GM23338 (cell line): ENCODE measurements around the gene GBE1. TPM values are rescaled to one million over a fixed set of nuclear protein-coding genes. Genes with fewer than 3 reads are reported as not detected.
A peak's percentile ranks its signal among the peaks of the same experiment; 100 is the strongest.

ENCODE experiments used
- ATAC-seq: fragments of 200-7000 bp; cut with Tn5 transposase; 3 replicates; pipeline ENCODE4 v1.9.1; 2020
- DNase-seq: peaks from one replicate; pipeline ENCODE4 v3.0.0-alpha.2; 2015; ENCODE audit warnings: low spot score
- H2AFZ ChIP-seq: fragments of 200-600 bp; sonication (generic); 2 replicates; pipeline ENCODE4 v1.8.0; 2016; ENCODE audit warnings: antibody characterized with exemption, mild to moderate bottlenecking, moderate library complexity
- H3F3A ChIP-seq: fragments of 200-600 bp; sonication (generic); replicated peaks from 2 replicates; pipeline ENCODE4 v1.8.0; 2017; ENCODE audit warnings: antibody characterized with exemption, mixed run types, low read depth
- H3K27ac ChIP-seq: fragments of 200-600 bp; sonication (generic); 2 replicates; pipeline ENCODE4 v1.6.1; 2016; ENCODE audit warnings: low read depth
- H3K27me3 ChIP-seq: fragments of 200-600 bp; sonication (generic); 2 replicates; pipeline ENCODE4 v1.8.0; 2016; ENCODE audit warnings: mild to moderate bottlenecking, mixed run types, moderate library complexity; ENCODE audit not compliant: insufficient read depth
- H3K36me3 ChIP-seq: fragments of 200-600 bp; sonication (generic); 2 replicates; pipeline ENCODE4 v1.8.0; 2016; ENCODE audit warnings: mild to moderate bottlenecking; ENCODE audit not compliant: insufficient read depth
- H3K4me1 ChIP-seq: fragments of 200-600 bp; sonication (generic); 2 replicates; pipeline ENCODE4 v1.8.0; 2016; ENCODE audit warnings: mild to moderate bottlenecking, moderate library complexity; ENCODE audit not compliant: insufficient read depth
- H3K4me2 ChIP-seq: fragments of 200-600 bp; sonication (generic); 2 replicates; pipeline ENCODE4 v1.7.1; 2017; ENCODE audit warnings: mixed run types
- H3K4me3 ChIP-seq: fragments of 200-600 bp; sonication (generic); 2 replicates; pipeline ENCODE4 v1.6.1; 2016; ENCODE audit warnings: mixed run types
- H3K79me2 ChIP-seq: fragments of 200-600 bp; sonication (generic); replicated peaks from 2 replicates; pipeline ENCODE4 v1.8.0; 2017; ENCODE audit warnings: mild to moderate bottlenecking; ENCODE audit not compliant: insufficient read depth
- H3K9me2 ChIP-seq: fragments of 200-600 bp; sonication (generic); 2 replicates; pipeline ENCODE4 v1.8.0; 2017; ENCODE audit not compliant: insufficient read depth
- H4K20me1 ChIP-seq: fragments of 200-600 bp; sonication (generic); replicated peaks from 2 replicates; pipeline ENCODE4 v1.8.0; 2017; ENCODE audit warnings: mild to moderate bottlenecking; ENCODE audit not compliant: insufficient read depth
- H3K27ac Mint-ChIP-seq: 2 replicates; pipeline ENCODE4 v1.8.0; 2020; ENCODE audit warnings: inconsistent platforms, mild to moderate bottlenecking, moderate library complexity, mixed read lengths
- H3K27me3 Mint-ChIP-seq: 3 replicates; pipeline ENCODE4 v1.8.0; 2022; ENCODE audit warnings: low read depth, mild to moderate bottlenecking, moderate library complexity, mixed read lengths, inconsistent platforms; ENCODE audit not compliant: insufficient read depth, poor library complexity
- H3K36me3 Mint-ChIP-seq: 3 replicates; pipeline ENCODE4 v1.8.0; 2021; ENCODE audit warnings: low read depth, mild to moderate bottlenecking, inconsistent platforms, moderate library complexity, mixed read lengths
- H3K4me1 Mint-ChIP-seq: 3 replicates; pipeline ENCODE4 v1.8.0; 2020; ENCODE audit warnings: mild to moderate bottlenecking, inconsistent platforms, mixed read lengths
- H3K4me3 Mint-ChIP-seq: 3 replicates; pipeline ENCODE4 v1.8.0; 2021; ENCODE audit warnings: moderate library complexity, mild to moderate bottlenecking, inconsistent platforms, mixed read lengths
- H3K9me3 Mint-ChIP-seq: 3 replicates; pipeline ENCODE4 v1.8.0; 2020; ENCODE audit warnings: moderate library complexity, mild to moderate bottlenecking, inconsistent platforms, mixed read lengths
- CREB1 ChIP-seq: fragments of 250-450 bp; sonication (Bioruptor Pico); IDR thresholded peaks from 2 replicates; pipeline ENCODE4 v1.5.0; 2020; ENCODE audit warnings: low read depth, mild to moderate bottlenecking, moderate library complexity
- EZH2 ChIP-seq: fragments of 200-600 bp; sonication (generic); IDR thresholded peaks from one replicate; pipeline ENCODE4 v1.8.0; 2017; ENCODE audit warnings: antibody characterized with exemption, mild to moderate bottlenecking, low read depth; ENCODE audit not compliant: unreplicated experiment
- EZH2phosphoT487 ChIP-seq: fragments of 200-600 bp; sonication (generic); IDR thresholded peaks from one replicate; pipeline ENCODE4 v1.8.1; 2018; ENCODE audit warnings: antibody characterized with exemption; ENCODE audit not compliant: unreplicated experiment
- JUNB ChIP-seq: IDR thresholded peaks from one replicate; pipeline ENCODE4 v1.6.1; 2016; ENCODE audit warnings: antibody characterized with exemption; ENCODE audit not compliant: unreplicated experiment
- NANOG ChIP-seq: IDR thresholded peaks from 2 replicates; pipeline ENCODE4 v1.6.1; 2016; ENCODE audit warnings: antibody characterized with exemption, borderline replicate concordance
- POLR2AphosphoS5 ChIP-seq: IDR thresholded peaks from 2 replicates; pipeline ENCODE4 v1.6.1; 2016; ENCODE audit warnings: antibody characterized with exemption, low read depth
- STAT1 ChIP-seq: IDR thresholded peaks from one replicate; pipeline ENCODE4 v1.6.1; 2016; ENCODE audit warnings: antibody characterized with exemption; ENCODE audit not compliant: unreplicated experiment
- ZNF114 ChIP-seq: fragments of 250-450 bp; sonication (Bioruptor Pico); IDR thresholded peaks from 2 replicates; pipeline ENCODE4 v1.5.0; 2020; ENCODE audit warnings: mild to moderate bottlenecking, moderate library complexity
- ZNF331 ChIP-seq: fragments of 250-450 bp; sonication (Bioruptor Pico); IDR thresholded peaks from 2 replicates; pipeline ENCODE4 v1.5.0; 2020; ENCODE audit warnings: low read depth, mild to moderate bottlenecking, moderate library complexity
- polyA plus RNA-seq: library from polyadenylated mRNA; unstranded; fragments of >200 nt; fragmentation: Nextera tagmentation; extraction: Ambion mirVana; gene quantifications from 2 replicates; pipeline ENCODE4 v1.2.1, GENCODE V29; 2016
- total RNA-seq: library from RNA; depleted of rRNA; stranded (reverse); fragments of >200 nt; shearing (Covaris generic); gene quantifications from 2 replicates; pipeline ENCODE4 v1.2.3, GENCODE V29; 2014
- TF ChIP-seq, protein P1 (sequence below): IDR thresholded peaks from one replicate; pipeline ENCODE4 v1.6.1; 2018; ENCODE audit warnings: antibody characterized with exemption; ENCODE audit not compliant: unreplicated experiment
- TF ChIP-seq, protein P2 (sequence below): IDR thresholded peaks from 2 replicates; pipeline ENCODE4 v1.6.1; 2016; ENCODE audit warnings: antibody characterized with exemption
- TF ChIP-seq, protein P3 (sequence below): fragments of 250-450 bp; sonication (Bioruptor Pico); IDR thresholded peaks from 2 replicates; pipeline ENCODE4 v1.5.0; 2020; ENCODE audit warnings: mild to moderate bottlenecking, moderate library complexity
- TF ChIP-seq, protein P4 (sequence below), 2 experiments: fragments of 200-600 bp in 1 of 2; sonication (generic) in 1 of 2; conservative IDR thresholded peaks; 2 replicates each; pipeline versions ENCODE4 v1.5.1 to v1.6.1; 2016 to 2017; ENCODE audit warnings: antibody characterized with exemption in 2 of 2, low read depth in 2 of 2, mild to moderate bottlenecking in 2 of 2, moderate library complexity in 1 of 2

Gene GBE1
- total and polyA plus RNA-seq, 2 experiments from 2014 or later, result 6.4 to 12.2 TPM

DNA sequence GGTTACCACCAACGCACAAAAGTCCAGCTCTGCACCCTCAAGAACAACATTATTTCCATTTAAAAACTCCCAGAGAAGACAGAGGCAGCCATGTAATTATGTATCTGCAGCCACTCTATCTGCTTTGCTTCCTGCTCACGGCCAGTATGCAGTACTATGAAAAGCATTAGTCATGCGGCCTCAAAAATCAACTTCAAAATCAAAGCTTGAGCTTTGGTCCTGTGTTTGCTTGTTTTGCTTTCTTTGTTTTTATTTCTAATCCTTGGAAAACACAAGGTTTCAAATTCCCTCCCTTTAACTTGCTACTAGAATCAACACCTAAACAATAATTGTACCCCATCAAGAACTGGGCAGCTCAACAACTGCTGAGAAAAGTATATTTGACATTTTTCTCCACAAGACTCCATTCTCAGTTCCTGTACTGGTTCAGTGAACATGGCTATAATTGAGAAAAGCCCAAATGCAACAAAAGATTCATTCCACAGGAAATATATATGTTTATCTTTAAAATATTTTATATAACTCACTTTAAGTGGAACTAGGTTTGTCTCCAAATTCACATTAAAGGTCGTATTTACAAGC is 37.6 kb downstream of the GBE1 start:
- Mint-ChIP-seq H3K36me3 (no peaks in the 10 kb centered on the region), H3K27ac (peak overlapping the region; percentile 85), H3K4me1 (peaks cover 6% of the 10 kb centered on the region; the same call in 2 of the 3 replicates), H3K27me3 (no peaks in the 10 kb centered on the region), H3K4me3 (no peak overlapping the region), H3K9me3 (no peaks in the 10 kb centered on the region)
- Histone ChIP-seq H3K27ac (no peak overlapping the region), H3K79me2 (no peaks in the 10 kb centered on the region), H3K4me1 (no peaks in the 10 kb centered on the region), H3K9me2 (no peaks in the 10 kb centered on the region), H2AFZ (peak overlapping the region; percentile 64; the same call in 1 of the 2 replicates), H3K36me3 (no peaks in the 10 kb centered on the region), H4K20me1 (no peaks in the 10 kb centered on the region), H3K27me3 (no peaks in the 10 kb centered on the region), H3K4me2 (no peak overlapping the region), H3K4me3 (no peak overlapping the region), H3F3A (no peaks in the 10 kb centered on the region)
- ATAC-seq, result no peak
- DNase-seq, result no peak
- TF ChIP-seq ZNF331 (no peak), EZH2phosphoT487 (no peak), ZNF114 (CRISPR knock-in tag) (no peak), CREB1 (no peak), STAT1 (no peak), EZH2 (no peak), POLR2AphosphoS5 (no peak), NANOG (no peak), JUNB (no peak)
- TF ChIP-seq, protein P1, sequence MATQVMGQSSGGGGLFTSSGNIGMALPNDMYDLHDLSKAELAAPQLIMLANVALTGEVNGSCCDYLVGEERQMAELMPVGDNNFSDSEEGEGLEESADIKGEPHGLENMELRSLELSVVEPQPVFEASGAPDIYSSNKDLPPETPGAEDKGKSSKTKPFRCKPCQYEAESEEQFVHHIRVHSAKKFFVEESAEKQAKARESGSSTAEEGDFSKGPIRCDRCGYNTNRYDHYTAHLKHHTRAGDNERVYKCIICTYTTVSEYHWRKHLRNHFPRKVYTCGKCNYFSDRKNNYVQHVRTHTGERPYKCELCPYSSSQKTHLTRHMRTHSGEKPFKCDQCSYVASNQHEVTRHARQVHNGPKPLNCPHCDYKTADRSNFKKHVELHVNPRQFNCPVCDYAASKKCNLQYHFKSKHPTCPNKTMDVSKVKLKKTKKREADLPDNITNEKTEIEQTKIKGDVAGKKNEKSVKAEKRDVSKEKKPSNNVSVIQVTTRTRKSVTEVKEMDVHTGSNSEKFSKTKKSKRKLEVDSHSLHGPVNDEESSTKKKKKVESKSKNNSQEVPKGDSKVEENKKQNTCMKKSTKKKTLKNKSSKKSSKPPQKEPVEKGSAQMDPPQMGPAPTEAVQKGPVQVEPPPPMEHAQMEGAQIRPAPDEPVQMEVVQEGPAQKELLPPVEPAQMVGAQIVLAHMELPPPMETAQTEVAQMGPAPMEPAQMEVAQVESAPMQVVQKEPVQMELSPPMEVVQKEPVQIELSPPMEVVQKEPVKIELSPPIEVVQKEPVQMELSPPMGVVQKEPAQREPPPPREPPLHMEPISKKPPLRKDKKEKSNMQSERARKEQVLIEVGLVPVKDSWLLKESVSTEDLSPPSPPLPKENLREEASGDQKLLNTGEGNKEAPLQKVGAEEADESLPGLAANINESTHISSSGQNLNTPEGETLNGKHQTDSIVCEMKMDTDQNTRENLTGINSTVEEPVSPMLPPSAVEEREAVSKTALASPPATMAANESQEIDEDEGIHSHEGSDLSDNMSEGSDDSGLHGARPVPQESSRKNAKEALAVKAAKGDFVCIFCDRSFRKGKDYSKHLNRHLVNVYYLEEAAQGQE, result no peak
- TF ChIP-seq, protein P2, sequence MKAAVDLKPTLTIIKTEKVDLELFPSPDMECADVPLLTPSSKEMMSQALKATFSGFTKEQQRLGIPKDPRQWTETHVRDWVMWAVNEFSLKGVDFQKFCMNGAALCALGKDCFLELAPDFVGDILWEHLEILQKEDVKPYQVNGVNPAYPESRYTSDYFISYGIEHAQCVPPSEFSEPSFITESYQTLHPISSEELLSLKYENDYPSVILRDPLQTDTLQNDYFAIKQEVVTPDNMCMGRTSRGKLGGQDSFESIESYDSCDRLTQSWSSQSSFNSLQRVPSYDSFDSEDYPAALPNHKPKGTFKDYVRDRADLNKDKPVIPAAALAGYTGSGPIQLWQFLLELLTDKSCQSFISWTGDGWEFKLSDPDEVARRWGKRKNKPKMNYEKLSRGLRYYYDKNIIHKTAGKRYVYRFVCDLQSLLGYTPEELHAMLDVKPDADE, result no peak
- TF ChIP-seq, protein P3, sequence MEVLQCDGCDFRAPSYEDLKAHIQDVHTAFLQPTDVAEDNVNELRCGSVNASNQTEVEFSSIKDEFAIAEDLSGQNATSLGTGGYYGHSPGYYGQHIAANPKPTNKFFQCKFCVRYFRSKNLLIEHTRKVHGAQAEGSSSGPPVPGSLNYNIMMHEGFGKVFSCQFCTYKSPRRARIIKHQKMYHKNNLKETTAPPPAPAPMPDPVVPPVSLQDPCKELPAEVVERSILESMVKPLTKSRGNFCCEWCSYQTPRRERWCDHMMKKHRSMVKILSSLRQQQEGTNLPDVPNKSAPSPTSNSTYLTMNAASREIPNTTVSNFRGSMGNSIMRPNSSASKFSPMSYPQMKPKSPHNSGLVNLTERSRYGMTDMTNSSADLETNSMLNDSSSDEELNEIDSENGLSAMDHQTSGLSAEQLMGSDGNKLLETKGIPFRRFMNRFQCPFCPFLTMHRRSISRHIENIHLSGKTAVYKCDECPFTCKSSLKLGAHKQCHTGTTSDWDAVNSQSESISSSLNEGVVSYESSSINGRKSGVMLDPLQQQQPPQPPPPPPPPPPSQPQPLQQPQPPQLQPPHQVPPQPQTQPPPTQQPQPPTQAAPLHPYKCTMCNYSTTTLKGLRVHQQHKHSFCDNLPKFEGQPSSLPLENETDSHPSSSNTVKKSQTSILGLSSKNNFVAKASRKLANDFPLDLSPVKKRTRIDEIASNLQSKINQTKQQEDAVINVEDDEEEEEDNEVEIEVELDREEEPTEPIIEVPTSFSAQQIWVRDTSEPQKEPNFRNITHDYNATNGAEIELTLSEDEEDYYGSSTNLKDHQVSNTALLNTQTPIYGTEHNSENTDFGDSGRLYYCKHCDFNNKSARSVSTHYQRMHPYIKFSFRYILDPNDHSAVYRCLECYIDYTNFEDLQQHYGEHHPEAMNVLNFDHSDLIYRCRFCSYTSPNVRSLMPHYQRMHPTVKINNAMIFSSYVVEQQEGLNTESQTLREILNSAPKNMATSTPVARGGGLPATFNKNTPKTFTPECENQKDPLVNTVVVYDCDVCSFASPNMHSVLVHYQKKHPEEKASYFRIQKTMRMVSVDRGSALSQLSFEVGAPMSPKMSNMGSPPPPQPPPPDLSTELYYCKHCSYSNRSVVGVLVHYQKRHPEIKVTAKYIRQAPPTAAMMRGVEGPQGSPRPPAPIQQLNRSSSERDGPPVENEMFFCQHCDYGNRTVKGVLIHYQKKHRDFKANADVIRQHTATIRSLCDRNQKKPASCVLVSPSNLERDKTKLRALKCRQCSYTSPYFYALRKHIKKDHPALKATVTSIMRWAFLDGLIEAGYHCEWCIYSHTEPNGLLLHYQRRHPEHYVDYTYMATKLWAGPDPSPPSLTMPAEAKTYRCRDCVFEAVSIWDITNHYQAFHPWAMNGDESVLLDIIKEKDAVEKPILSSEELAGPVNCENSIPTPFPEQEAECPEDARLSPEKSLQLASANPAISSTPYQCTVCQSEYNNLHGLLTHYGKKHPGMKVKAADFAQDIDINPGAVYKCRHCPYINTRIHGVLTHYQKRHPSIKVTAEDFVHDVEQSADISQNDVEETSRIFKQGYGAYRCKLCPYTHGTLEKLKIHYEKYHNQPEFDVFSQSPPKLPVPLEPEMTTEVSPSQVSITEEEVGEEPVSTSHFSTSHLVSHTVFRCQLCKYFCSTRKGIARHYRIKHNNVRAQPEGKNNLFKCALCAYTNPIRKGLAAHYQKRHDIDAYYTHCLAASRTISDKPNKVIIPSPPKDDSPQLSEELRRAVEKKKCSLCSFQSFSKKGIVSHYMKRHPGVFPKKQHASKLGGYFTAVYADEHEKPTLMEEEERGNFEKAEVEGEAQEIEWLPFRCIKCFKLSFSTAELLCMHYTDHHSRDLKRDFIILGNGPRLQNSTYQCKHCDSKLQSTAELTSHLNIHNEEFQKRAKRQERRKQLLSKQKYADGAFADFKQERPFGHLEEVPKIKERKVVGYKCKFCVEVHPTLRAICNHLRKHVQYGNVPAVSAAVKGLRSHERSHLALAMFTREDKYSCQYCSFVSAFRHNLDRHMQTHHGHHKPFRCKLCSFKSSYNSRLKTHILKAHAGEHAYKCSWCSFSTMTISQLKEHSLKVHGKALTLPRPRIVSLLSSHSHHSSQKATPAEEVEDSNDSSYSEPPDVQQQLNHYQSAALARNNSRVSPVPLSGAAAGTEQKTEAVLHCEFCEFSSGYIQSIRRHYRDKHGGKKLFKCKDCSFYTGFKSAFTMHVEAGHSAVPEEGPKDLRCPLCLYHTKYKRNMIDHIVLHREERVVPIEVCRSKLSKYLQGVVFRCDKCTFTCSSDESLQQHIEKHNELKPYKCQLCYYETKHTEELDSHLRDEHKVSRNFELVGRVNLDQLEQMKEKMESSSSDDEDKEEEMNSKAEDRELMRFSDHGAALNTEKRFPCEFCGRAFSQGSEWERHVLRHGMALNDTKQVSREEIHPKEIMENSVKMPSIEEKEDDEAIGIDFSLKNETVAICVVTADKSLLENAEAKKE (CRISPR knock-in tag), result no peak
- TF ChIP-seq, protein P4, sequence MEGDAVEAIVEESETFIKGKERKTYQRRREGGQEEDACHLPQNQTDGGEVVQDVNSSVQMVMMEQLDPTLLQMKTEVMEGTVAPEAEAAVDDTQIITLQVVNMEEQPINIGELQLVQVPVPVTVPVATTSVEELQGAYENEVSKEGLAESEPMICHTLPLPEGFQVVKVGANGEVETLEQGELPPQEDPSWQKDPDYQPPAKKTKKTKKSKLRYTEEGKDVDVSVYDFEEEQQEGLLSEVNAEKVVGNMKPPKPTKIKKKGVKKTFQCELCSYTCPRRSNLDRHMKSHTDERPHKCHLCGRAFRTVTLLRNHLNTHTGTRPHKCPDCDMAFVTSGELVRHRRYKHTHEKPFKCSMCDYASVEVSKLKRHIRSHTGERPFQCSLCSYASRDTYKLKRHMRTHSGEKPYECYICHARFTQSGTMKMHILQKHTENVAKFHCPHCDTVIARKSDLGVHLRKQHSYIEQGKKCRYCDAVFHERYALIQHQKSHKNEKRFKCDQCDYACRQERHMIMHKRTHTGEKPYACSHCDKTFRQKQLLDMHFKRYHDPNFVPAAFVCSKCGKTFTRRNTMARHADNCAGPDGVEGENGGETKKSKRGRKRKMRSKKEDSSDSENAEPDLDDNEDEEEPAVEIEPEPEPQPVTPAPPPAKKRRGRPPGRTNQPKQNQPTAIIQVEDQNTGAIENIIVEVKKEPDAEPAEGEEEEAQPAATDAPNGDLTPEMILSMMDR (conservative IDR thresholded peaks at IDR 0.05; ENCODE audit: low read depth in 2 of 2), result no peak
